ENCODE results near the gene LMO2.

DNA sequence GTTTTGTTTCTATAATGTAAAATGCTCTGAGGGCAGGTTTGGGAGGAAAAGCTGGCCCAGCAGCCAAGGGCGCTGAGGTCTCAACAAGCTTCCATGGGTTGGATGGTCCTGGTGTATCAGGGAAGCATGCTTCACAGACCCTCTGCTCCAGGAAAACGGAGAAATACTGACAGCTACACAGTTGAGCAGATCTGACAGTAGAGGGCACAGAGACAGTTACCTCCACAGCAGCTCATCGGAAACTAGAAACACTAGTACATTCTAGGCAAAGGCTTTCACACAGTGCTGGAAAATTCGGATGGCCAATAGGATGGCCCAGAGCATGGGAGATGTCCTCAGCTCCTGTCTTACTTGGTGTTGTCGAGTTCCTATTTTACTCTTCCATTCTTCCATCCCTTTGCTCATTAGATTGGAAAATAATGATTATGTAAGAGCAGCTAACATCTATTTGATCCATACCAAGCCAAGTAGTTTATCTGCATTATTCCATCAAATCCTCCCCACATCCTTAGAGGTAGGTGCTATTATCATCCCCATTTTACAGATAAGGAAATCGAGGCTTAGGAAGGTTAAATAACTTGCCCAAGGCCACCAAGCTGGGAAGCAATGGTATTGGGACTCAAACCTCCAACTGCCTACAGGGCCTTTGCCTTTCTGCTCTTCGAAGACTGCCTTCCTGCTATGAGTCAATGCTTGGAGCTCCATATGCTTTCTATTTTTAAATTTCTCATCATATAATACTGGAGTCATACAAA lies 28.3 kb downstream of the LMO2 start:
- TF ChIP-seq, protein P1, sequence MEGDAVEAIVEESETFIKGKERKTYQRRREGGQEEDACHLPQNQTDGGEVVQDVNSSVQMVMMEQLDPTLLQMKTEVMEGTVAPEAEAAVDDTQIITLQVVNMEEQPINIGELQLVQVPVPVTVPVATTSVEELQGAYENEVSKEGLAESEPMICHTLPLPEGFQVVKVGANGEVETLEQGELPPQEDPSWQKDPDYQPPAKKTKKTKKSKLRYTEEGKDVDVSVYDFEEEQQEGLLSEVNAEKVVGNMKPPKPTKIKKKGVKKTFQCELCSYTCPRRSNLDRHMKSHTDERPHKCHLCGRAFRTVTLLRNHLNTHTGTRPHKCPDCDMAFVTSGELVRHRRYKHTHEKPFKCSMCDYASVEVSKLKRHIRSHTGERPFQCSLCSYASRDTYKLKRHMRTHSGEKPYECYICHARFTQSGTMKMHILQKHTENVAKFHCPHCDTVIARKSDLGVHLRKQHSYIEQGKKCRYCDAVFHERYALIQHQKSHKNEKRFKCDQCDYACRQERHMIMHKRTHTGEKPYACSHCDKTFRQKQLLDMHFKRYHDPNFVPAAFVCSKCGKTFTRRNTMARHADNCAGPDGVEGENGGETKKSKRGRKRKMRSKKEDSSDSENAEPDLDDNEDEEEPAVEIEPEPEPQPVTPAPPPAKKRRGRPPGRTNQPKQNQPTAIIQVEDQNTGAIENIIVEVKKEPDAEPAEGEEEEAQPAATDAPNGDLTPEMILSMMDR (IDR thresholded peaks at IDR 0.05): no peak
- no peak for TF ChIP-seq POLR2A (IDR thresholded peaks at IDR 0.05)
- TF ChIP-seq EP300 (IDR thresholded peaks at IDR 0.05): no peak
